SK-N-MC (cell line): ENCODE results near the gene CDC23.
A peak's percentile ranks its signal among the peaks of the same experiment; 100 is the strongest.
"Not testable (repeated sequence)": the region's sequence is repeated elsewhere in the genome, so short reads cannot be mapped to it uniquely, and the experiment has no call there.

Experiments used
- DNase-seq: peaks from one replicate; pipeline ENCODE4 v3.0.0-alpha.2; 2011; ENCODE audit warnings: low read depth, low spot score
- H3K27ac ChIP-seq: fragments of 200-600 bp; sonication (generic); 2 replicates; pipeline ENCODE4 v1.5.1; 2016; ENCODE audit warnings: mixed run types
- H3K36me3 ChIP-seq: fragments of 200-600 bp; sonication (generic); 2 replicates; pipeline ENCODE4 v1.6.1; 2017; ENCODE audit warnings: antibody characterized with exemption, low read length, mixed read lengths; ENCODE audit not compliant: insufficient read depth
- H3K4me3 ChIP-seq: fragments of 200-600 bp; sonication (generic); 2 replicates; pipeline ENCODE4 v1.5.1; 2016
- H3K9ac ChIP-seq: fragments of 200-600 bp; sonication (generic); 2 replicates; pipeline ENCODE4 v1.8.0; 2017; ENCODE audit warnings: mixed run types, mixed read lengths; ENCODE audit not compliant: insufficient read length
- H3K9me3 ChIP-seq: fragments of 200-600 bp; sonication (generic); 2 replicates; pipeline ENCODE4 v1.6.1; 2017; ENCODE audit warnings: low read depth, mild to moderate bottlenecking, antibody characterized with exemption, low read length, moderate library complexity, mixed read lengths
- EZH2 ChIP-seq: fragments of 200-600 bp; sonication (generic); IDR thresholded peaks from one replicate; pipeline ENCODE4 v1.6.1; 2017; ENCODE audit warnings: antibody characterized with exemption
- FOXP2 ChIP-seq: optimal IDR thresholded peaks from 2 replicates; pipeline ENCODE3; 2011; ENCODE audit warnings: mild to moderate bottlenecking, moderate library complexity; ENCODE audit not compliant: insufficient read depth; ENCODE audit errors: extremely low read length, control extremely low read depth
- POLR2AphosphoS5 ChIP-seq: IDR thresholded peaks from 2 replicates; pipeline ENCODE4 v1.6.1; 2012; ENCODE audit warnings: mild to moderate bottlenecking, low read depth, low read length, borderline replicate concordance

CDC23 gene

GRCh38 chr5:138229387-138229786 is 16.3 kb upstream of the CDC23 start:
- TF ChIP-seq POLR2AphosphoS5: no peak
- TF ChIP-seq EZH2: no peak
- no peak for TF ChIP-seq FOXP2
- no peak overlapping the region for H3K9ac ChIP-seq
- H3K36me3 ChIP-seq: no peaks in the 10 kb centered on the region
- H3K27ac ChIP-seq: no peak overlapping the region
- no peaks in the 10 kb centered on the region for H3K9me3 ChIP-seq
- DNase-seq: no peak
- no peak overlapping the region for H3K4me3 ChIP-seq

GRCh38 chr5:138226910-138227309 is 13.8 kb upstream of the CDC23 start:
- no peaks in the 10 kb centered on the region for H3K9me3 ChIP-seq
- no peak overlapping the region for H3K27ac ChIP-seq
- no peak overlapping the region for H3K4me3 ChIP-seq
- H3K9ac ChIP-seq: no peak overlapping the region
- TF ChIP-seq FOXP2 (no peak), EZH2 (no peak), POLR2AphosphoS5 (no peak)
- no peaks in the 10 kb centered on the region for H3K36me3 ChIP-seq
- no peak for DNase-seq

GRCh38 chr5:138224712-138225111 is 11.6 kb upstream of the CDC23 start:
- Histone ChIP-seq H3K4me3 (no peak overlapping the region), H3K27ac (no peak overlapping the region), H3K9me3 (no peaks in the 10 kb centered on the region), H3K36me3 (no peaks in the 10 kb centered on the region), H3K9ac (no peak overlapping the region)
- DNase-seq: no peak
- no peak for TF ChIP-seq FOXP2

- H3K9ac ChIP-seq: no peak overlapping the region
- TF ChIP-seq POLR2AphosphoS5 (no peak), EZH2 (no peak), FOXP2 (no peak)
- no peak for DNase-seq
- H3K36me3 ChIP-seq: no peaks in the 10 kb centered on the region
- H3K27ac ChIP-seq: no peak overlapping the region
- no peak overlapping the region for H3K4me3 ChIP-seq
- H3K9me3 ChIP-seq: no peaks in the 10 kb centered on the region
Observed at GRCh38 chr5:138223532-138223931, 10.4 kb upstream of the CDC23 start.

- Histone ChIP-seq H3K9me3 (no peaks in the 10 kb centered on the region), H3K4me3 (no peak overlapping the region), H3K27ac (no peak overlapping the region), H3K36me3 (no peaks in the 10 kb centered on the region), H3K9ac (no peak overlapping the region)
- no peak for DNase-seq
- no peak for TF ChIP-seq FOXP2
- no peak for TF ChIP-seq POLR2AphosphoS5
- no peak for TF ChIP-seq EZH2
Observed at GRCh38 chr5:138216799-138217198, 3.7 kb upstream of the CDC23 start.

GRCh38 chr5:138212828-138213160 is 329 bp downstream of the CDC23 start:
- peak overlapping the region; percentile 98 for H3K4me3 ChIP-seq
- no peaks in the 10 kb centered on the region for H3K9me3 ChIP-seq
- no peak for TF ChIP-seq EZH2
- no peak for TF ChIP-seq POLR2AphosphoS5
- TF ChIP-seq FOXP2: no peak
- H3K9ac ChIP-seq: peak overlapping the region; percentile 98
- no peak for DNase-seq
- peaks cover 16% of the 10 kb centered on the region for H3K36me3 ChIP-seq
- H3K27ac ChIP-seq: peak overlapping the region; percentile 66; the same call in 1 of the 2 replicates

GRCh38 chr5:138210985-138211384 is 2.1 kb downstream of the CDC23 start:
- H3K4me3 ChIP-seq: no peak overlapping the region
- H3K36me3 ChIP-seq: peaks cover 27% of the 10 kb centered on the region
- TF ChIP-seq FOXP2: no peak
- TF ChIP-seq EZH2: no peak
- no peak for TF ChIP-seq POLR2AphosphoS5
- DNase-seq: no peak
- no peaks in the 10 kb centered on the region for H3K9me3 ChIP-seq
- no peak overlapping the region for H3K9ac ChIP-seq
- no peak overlapping the region for H3K27ac ChIP-seq

- peaks cover 60% of the 10 kb centered on the region for H3K36me3 ChIP-seq
- H3K9me3 ChIP-seq, H3K9ac ChIP-seq, DNase-seq, H3K27ac ChIP-seq, H3K4me3 ChIP-seq: not testable (repeated sequence)
Observed at GRCh38 chr5:138193859-138194258, 19.3 kb downstream of the CDC23 start.

- TF ChIP-seq FOXP2 (no peak), EZH2 (no peak), POLR2AphosphoS5 (no peak)
- peaks cover 61% of the 10 kb centered on the region for H3K36me3 ChIP-seq
- no peak overlapping the region for H3K9ac ChIP-seq
- no peak for DNase-seq
- no peak overlapping the region for H3K4me3 ChIP-seq
- no peak overlapping the region for H3K27ac ChIP-seq
- no peaks in the 10 kb centered on the region for H3K9me3 ChIP-seq
Observed at GRCh38 chr5:138192826-138193225, 20.3 kb downstream of the CDC23 start.

GRCh38 chr5:138188626-138189025 is 24.5 kb downstream of the CDC23 start:
- no peak overlapping the region for H3K27ac ChIP-seq
- no peak overlapping the region for H3K4me3 ChIP-seq
- no peak for DNase-seq
- no peaks in the 10 kb centered on the region for H3K9me3 ChIP-seq
- TF ChIP-seq POLR2AphosphoS5 (no peak), FOXP2 (no peak), EZH2 (no peak)
- H3K9ac ChIP-seq: no peak overlapping the region
- H3K36me3 ChIP-seq: peaks cover 84% of the 10 kb centered on the region

GRCh38 chr5:138186002-138186447 is 27.1 kb downstream of the CDC23 start:
- Histone ChIP-seq H3K27ac (no peak overlapping the region), H3K4me3 (no peak overlapping the region), H3K36me3 (peaks cover 91% of the 10 kb centered on the region), H3K9me3 (no peaks in the 10 kb centered on the region), H3K9ac (no peak overlapping the region)
- no peak for DNase-seq
- TF ChIP-seq FOXP2: no peak
- no peak for TF ChIP-seq EZH2
- no peak; the same call in 1 of the 2 replicates for TF ChIP-seq POLR2AphosphoS5
